Stimulated activated CD4-positive, alpha-beta T cell treated with anti-CD3 and anti-CD28 coated beads, Interleukin-4, amount 100 ng/mL, for 24 hours (primary cell): ENCODE data around the gene FAM184A.
A peak's percentile ranks its signal among the peaks of the same experiment; 100 is the strongest.

ENCODE experiments used
- DNase-seq: peaks from one replicate; pipeline ENCODE4 v3.0.0-alpha.2; 2020

Gene FAM184A

DNA sequence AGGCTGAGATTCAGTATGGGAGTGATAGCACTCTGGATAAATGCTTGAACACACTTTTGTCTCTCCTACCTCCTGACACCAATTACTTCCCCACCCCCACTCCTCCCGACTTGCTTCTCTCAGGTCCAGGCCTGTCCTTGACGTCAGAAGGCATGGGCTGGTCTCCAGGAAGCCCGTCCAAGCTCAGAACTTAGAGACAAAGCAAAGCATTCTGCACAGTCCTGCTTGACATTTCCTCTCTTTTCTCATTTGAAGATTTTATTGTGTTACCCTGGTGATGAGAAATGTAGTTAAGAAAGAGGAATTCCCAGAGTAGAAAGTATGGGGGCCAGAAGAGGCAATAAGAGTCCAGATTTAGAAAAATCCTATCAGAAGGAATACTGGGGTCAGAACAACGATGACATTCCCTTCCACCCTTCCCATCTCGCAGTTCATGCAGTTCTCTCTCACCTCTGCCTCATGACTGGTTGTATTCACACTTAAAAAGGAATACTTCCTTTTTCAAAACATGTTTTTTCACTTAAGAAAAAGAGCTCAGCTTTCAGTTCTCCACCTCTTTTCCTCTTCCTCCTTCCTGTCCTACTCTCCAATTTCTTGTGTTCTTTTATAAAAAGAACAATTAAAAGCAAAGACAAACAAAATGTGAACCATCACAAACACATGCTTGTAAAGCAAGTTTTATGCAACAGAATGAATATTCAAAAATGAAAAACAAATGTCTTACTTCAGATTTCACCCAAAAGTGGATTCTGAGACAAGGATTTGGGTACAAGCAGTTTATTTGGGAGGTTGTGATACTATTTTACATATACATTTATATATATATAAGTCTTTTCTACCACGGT lies 18.5 kb upstream of the FAM184A start:
- DNase-seq: no peak

DNA sequence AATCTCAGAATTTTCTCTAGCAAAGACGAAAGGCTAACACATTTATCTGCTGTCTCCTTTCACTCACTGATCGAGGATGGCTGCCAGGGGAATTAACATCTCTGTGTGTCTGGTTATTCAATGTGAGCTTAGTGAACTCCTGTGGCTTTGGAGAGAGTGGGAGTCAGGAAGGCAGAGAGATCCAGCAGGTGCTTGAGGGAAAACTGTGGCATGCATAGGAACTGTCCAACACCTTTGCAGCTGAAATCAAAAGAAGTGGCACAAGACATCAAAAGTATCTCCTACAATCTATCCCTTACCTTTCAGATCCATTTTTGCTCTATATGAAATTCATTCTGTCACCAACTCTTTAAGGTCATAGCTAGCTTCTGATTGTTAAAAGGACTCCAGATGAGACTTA lies 11.8 kb upstream of the FAM184A start:
- no peak for DNase-seq

DNA sequence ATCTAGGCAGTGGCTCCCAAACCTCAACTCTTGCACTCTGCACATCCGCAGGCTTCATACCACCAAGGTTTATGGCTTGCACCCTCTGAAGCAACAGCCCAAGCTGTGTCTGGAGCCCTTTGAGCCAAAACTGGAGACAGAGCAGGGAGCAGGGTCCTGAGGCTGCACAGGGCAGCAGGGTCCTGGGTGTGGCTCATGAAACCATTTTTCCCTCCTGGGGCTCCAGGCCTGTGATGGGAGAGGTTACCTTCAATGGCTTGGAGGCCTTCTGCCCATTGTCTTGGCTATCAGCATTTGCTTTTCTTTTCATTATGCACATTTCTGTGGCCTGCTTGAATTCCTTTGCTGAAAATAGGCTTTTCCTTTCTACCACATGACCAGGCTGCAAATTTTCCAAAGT lies 6.3 kb upstream of the FAM184A start:
- no peak for DNase-seq

DNA sequence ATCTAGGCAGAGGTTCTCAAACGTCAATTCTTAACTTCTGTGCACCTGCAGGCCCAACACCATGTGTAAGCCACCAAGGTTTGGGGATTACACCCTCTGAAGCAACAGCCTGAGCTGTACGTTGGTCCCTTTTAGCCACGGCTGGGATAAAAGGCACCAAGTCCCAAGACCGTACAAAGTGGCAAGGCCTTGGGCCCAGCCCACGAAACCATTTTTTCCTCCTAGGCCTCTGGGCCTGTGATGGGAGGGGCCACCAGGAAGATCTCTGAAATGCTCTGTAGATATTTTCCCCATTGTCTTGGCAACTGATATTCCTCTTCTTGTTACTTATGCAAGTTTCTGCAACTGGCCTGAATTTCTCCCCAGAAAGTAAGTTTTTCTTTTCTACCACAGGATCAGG lies 4.5 kb upstream of the FAM184A start:
- DNase-seq: no peak

DNA sequence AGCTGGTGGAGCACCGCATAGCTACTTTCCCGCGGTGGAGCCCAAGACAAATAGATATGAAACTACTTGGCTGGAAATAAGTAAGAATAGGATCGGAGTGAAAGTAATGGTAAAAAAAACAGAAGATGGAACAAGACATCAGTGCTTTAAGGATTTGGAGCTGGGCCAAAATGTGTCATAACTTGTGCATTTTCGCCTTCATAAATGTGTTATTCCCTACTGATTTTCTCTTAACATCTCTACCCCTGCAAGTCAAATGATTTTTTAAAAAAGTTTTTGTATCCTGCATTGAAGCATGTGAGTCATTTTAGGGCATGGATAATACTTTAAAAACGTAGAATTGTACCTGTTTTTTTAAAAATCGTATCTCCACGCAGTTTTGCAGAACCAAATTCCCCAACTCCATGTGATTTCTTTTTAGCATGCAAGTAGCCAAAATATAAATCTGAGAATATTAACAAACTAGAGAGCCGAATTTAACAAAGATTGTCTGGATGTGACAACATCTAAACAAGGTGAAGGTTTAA lies 882 bp upstream of the FAM184A start:
- DNase-seq: peak; percentile 20

DNA sequence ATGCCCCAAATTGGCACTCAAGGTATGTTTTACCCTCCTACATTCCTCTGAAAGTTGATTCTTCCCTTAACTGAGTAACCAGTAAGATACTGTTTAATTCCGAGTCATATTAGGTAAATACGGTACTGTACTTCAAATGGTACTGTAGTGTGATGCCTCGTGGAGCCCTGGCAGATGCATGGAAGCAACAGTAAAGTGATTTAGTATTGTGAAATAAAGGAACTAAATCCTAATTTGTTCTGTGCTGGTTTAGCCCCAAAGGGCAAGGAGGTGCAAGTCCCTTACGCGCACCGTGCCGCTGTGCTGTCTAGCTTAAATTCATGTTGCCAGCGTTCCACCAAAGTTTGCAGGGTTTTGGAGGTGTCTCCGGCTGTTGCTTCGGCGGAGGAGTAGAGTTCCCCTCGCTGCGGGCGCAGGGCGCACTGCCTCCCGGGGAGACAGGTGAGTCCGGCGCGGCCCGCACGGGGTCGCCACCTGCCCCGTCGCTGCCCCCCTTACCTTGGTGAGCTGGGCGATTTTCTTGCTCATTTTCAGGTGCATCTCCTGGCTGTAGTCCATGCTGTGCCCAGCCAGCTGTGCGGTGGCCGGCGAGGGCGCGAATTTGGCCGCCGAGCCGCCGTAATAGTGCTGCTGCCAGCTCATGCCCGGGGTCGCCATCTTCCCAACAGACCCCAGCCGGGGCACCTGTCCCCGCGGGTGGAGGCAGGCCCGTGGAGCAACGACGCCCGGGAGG lies 655 bp downstream of the FAM184A start:
- peak; percentile 46 for DNase-seq

DNA sequence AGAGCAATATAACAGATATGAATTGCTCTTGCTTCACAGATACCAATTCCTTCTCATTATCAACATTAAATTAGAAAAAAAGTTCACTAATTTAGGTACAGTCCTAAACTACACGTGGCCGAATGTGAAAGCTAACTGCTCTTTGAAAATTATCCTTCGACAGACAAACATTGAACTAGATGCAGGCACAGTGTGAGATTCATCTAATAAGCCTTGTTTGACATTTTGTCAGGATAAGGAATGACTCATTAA lies 1.1 kb downstream of the FAM184A start:
- DNase-seq: no peak

DNA sequence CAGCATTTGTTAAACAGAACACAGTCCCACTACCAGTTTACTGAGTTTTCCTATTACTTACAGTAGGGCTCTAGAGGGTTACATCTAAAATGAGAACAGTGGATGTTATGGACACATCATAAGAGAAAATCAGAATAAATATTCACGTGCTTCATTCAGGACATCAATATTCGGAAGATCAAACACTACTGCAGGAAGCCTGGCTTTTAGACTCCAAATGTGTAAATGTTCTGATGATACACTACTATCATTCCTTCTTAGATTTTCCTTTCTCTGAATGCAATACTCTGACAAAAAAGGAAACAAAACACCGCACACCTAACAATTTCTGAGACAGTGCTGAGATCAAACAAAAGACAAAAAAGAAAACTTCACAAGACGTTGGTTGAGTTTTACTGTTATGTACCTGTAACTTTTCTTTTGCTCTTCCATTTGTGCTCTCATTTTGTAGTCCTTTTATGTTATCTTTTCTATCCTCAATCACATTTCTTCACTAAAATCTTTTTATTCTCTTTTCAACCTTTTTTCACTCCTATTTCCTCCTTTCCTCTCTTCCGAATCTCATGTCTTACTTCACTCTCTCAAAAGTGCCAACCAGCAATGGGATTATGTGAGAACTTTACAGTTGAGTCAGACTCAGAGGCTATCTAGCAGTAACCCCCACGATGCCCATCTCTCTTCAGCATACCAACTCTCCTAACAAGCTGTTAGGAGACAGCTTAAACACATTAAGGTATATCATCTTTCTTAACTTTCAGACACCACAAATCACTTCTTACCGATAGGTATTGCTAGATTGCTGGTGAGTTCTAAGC lies 1.7 kb downstream of the FAM184A start:
- DNase-seq: no peak

DNA sequence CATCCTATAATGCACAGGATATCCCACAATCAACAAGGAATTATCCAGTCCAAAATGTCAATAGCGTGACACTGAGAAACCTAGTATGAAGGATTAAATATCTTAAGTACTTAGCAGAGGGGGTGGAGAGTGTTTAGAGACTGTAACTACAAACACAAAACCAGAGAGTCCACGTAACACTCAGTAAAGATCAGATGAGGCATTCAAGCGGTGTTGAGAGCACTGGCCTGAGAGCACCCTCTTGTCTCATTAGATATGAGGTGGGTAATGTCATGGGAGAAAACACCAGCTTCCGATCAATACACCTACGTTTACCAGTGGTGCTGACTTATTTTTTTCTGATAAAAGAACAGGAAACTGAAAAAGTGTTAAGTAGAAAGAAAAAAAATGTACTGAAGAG lies 2.3 kb downstream of the FAM184A start:
- peak; percentile 29 for DNase-seq

DNA sequence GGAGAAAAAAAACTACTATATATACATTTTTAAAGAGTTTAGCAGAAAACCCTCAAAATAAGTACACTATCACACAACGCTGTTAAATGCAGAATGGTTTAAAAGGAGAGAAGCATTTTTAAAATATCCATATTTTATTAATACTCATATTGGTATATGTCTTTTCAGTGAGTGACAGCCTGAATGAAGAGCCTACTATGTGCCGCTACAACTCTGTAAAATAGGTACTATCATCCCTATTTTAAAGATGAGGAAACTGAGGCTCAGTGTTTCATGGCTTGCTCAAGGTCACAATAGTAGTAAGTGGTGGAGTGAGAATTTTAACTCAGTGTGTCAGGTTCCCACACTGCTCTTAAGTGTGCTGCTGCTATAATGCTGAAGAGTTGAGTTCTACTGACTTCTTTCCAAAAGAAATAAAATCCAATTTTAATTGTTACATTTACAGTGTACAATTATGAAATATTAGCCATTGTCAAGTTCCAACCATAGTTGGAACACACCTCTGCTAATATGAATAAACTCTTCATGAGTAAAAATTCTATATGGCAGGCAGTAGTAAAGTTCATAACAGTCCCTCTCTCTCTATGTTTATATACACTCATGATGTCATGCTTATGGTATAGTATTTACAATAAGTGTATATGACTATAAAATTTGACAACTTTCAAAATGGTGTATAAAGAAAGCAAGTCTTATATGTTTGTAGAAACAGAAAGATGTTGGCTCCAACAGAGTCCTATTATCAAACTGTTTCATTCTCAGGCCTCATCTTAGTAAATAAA lies 3.1 kb downstream of the FAM184A start:
- DNase-seq: no peak

DNA sequence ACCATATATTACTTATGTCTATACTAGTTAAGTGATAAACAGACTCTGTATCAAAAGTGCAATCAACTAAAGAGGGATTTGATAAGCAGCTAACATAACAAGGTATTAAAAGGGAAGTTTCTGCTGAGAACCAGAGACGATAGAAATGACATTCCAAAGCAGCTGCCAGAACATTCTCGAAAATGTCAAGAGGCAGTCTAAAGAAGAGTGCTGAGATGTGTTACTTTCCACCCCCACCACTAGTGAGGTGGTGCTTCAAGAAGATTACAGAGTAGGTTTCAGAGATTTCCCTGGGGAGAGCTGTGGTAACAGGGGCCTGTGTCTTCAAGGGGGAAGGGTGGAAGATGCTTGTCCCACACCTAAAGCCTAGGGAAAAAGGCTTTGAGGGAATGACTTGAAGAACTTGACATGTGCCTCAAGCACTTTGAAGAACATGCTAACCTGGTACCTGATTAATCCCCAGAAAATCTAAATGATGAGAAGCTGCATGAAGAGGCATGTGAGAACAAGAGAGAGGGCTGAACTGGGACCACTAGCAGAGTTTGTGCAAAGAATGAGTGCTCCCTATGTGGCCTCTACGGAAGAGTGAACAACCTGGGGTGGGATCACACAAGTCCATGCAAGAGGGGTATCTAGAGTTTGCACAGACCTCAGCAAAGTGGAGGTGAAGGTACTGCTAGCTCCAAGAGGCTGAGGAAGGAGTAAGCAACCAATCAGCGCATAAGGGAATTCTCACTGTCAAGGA lies 5.0 kb downstream of the FAM184A start:
- no peak for DNase-seq

DNA sequence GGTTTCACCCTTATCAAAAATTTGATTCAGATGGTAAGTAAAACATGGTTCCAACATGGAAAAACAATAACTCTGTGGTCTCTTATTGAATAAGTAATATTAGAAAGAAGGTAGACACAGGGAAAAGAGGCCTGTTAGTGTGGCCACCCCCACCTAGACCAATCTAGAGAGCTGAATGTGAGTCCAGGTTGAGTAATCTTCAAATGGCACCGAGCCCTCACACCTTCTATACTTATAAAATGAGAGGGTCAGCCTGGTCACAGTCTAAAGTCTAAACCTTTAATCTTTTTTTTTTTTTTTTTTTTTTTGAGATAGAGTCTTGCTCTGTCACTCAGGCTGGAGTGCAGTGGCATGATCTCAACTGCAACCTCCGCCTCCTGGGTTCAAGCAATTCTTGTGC lies 6.9 kb downstream of the FAM184A start:
- DNase-seq: no peak

DNA sequence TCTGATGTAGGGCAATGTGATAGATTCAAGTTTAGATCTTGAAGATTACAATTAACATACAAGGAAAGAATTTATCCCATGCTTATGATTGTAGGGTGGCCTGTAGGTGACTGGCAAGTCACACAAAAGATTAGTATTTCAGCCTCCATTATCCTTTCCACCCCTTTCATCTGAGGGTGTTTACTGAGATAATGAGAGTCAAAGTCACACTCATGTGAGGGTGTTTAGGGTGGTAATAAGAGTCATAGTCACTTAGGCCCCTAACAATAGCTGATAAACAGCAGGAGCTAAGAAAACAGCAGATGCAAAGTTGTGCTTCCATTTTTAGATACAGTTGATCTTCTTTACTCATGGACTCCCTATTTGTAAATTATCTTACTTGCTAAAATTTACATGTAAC lies 11.4 kb downstream of the FAM184A start:
- no peak for DNase-seq

DNA sequence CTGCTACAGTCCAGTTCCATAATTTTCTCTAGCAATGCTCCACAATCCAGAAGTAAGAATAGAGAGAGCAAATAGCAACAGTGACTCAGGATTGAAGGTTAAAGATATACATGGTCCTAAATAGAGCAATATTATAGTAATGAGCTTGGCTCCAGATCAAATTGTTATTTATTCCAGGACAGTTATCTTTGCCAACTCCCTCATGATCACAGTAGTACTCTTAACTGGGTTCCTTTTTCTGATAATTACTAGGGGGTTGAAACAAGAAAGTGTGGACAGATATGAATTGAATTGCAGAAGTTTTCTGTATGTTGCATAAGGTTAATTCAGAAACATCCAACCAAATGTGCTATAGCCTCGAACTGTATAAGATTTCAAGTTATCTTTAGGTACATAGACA lies 11.9 kb downstream of the FAM184A start:
- DNase-seq: no peak

DNA sequence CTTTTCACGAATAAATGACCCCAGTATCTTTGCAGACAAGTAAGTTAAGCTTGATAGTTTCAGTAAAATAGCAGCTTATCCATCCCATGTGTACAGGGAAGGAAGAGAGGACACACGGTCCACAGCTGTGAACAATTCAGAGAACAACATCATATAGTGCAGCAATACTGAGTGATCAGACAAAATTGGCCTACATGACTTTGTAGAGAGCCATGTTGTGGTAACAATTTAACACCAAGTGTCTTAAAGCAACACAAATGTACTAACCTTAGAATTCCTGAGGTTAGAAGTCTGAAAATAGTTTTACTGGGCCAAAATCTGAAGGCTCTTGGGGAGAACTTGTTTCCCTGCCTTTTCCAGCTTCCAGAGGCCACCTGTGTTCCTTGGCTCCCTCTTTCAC lies 12.5 kb downstream of the FAM184A start:
- DNase-seq: no peak

DNA sequence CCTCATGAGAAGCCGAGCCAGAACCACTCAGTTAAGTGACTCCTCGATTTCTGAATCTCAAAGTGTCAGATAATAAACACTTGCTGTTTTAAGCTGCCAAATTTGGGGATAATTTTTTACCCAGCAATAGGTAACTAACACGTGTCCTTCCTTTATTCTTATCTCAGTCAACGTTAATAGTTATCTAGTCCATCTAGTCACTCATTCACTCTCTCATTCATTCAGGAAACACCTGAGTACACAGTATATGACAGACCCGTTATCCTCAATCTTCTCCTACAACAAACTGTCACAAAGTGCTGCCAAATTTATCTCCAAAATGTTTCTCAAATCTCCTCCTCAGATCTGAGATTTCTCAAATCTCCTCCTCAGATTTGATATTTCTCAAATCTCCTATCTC lies 13.1 kb downstream of the FAM184A start:
- no peak for DNase-seq

DNA sequence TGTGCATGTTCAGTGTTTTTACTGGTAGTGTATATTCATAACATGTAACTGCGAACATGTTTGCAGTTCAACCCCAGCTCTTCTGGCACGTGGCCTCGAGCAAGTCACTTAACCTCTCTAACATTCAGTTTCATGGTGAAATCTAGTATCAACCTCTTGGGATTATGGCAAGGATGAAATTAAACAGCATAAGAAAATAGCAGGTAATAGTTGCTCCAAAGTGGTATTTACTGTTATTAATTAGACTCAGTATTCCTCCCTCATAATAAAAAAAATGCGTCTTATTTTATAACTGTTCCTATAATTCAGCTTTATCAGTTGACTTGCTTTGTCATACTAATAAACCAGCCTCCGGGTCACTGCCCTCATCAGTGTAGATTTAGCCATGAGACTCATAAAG lies 15.0 kb downstream of the FAM184A start:
- no peak for DNase-seq

DNA sequence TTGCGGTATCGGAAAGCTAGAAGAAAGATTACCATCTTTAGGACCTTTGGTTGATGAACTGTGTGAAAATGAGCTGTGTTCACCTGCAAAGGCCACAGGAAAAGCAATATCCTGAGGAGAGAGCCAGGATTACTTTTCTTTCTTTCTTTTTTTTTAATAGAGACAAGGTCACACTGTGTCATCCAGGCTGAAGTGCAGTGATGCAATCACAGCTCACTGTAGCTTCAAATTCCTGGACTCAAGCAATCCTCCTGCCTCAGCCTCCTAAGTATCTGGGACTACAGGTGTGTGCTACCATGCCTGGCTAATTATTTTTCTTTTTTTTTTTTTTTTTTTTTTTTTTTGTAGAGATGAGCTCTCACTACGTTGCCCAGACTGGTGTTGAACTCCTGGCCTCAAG lies 17.2 kb downstream of the FAM184A start:
- DNase-seq: no peak

DNA sequence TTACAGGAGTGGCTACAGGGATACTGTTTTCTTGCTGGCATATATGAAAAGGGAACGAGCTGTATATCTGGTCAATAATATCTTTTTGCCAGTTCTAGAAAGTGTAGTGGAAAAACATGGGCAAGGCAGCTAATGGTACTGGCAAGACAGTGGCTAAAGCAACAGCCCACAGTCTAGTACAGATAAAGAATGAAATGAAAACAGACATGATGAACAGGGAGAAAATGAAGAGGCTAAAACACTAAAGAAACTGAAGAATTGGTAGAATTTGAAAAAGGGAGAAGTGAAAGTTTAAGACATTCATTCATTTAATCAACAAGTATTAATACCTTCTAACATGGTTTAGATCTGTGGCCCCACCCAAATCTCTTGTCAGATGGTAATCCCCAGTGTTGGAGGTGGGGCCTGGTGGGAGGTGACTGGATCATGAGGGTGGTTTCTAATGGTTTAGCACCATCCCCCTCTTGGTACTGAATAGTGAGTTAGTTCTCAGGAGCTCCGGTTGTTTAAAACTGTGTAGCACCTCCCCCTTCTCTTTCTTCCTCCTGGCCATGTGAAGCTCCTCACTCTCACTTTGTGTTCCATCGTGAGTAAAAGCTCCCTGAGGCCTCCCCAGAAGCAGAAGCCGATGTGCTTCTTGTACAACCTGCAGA lies 18.1 kb downstream of the FAM184A start:
- DNase-seq: no peak

DNA sequence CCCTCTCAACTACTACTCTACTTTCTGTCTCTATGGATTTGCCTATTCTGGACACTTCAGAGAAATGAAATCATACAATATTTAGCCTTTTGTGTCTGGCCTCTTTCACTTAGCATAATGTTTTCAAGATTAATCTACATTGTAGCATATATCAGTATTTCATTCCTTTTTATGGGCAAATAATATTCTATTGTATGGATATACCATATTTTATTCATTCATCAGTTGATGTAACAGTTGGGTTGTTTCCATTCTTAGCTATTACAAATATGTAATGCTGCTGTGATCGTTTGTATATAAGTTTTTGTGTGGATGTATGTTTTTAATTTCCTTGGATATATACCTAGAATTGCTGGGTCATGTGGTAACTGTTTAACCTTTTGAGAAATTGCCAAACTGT lies 23.4 kb downstream of the FAM184A start:
- no peak for DNase-seq

DNA sequence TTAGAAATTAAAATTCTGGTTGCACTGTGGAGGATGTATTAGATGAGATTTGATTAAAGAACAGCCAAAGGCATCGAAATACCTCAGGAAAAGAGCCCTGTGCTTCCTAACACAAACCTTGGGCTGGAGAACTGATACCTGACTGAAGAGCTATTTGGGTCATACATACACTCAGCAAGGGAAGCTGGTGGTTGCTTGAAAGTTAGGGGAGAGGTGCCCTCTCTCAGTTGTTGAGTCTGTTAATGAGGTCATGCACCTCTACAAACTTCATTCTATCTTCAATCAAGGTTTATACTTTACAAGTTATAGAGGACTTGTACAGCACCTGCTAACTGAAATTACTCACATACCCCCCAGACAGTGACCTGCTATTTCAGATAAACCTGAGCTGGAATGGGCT lies 25.5 kb downstream of the FAM184A start:
- DNase-seq: no peak
